Stimulated activated CD8-positive, alpha-beta memory T cell treated with anti-CD3 and anti-CD28 coated beads, Interleukin-7, amount 100 ng/mL, for 4 hours (primary cell): ENCODE results near the gene CDH1.

Experiments used
- DNase-seq, 2 donors: peaks; one replicate each; pipeline ENCODE4 v3.0.0-alpha.2; 2020; ENCODE audit warnings: low read depth in 2 of 2

The CDH1 gene

DNA sequence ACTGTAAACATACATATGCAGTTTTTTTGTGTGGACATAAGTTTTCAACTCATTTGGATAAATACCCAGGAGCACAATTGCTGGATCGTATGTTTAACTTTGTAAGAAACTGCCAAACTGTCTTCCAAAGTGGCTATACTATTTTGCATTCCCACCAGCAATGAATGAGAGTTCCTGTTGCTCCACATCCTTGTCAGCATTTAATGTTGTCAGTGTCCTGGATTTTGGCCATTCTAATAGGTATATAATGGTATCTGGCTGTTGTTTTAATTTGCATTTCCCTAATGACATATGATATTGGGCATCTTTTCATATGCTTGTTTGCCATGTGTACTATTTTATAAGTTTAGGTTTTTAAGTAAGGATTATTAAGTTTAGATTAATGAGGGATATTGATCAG is 120.4 kb downstream of the CDH1 start:
- no peak for DNase-seq

DNA sequence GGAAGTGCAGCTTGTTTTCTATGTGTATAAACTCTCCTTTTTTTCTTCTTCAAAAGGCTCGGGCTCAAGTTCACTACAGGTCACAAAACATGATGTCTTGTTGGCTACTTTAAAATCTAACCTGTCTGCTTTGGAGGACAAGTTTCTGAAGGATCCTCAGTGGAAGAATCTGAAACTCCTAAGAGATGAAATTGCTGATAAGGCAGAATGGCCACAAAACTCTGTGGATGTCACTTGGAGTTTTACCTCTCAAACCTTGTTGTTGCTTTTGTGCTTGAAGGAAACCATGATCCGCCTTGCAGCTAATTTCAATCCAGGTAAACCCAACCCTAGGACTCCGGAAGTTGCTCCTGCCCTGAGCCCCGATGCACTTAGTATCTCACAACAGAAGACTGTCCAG is 122.7 kb downstream of the CDH1 start:
- no peak for DNase-seq

- no peak for DNase-seq
Measured at GRCh38 chr16:68860978-68861892, 124.1 kb downstream of the CDH1 start.

DNA sequence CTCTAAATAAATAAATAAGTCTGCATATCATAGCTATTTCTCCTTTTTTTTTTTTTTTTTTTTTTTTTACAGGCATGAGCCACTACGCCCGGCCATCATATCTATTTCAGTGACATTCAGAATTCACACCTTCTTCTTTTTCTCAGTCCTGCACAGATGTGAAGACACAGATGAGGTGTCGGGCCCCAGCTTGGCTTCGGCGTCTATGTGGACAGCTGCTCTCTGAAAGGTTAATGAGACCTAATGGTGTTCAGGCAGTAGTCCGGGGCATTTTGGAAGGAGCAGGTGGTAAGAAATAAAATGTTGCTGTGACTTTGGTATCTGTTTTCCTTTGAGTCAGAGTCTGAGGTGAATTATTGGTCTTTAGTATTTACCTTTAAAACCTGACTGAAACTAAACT is 129.8 kb downstream of the CDH1 start:
- no peak for DNase-seq

DNA sequence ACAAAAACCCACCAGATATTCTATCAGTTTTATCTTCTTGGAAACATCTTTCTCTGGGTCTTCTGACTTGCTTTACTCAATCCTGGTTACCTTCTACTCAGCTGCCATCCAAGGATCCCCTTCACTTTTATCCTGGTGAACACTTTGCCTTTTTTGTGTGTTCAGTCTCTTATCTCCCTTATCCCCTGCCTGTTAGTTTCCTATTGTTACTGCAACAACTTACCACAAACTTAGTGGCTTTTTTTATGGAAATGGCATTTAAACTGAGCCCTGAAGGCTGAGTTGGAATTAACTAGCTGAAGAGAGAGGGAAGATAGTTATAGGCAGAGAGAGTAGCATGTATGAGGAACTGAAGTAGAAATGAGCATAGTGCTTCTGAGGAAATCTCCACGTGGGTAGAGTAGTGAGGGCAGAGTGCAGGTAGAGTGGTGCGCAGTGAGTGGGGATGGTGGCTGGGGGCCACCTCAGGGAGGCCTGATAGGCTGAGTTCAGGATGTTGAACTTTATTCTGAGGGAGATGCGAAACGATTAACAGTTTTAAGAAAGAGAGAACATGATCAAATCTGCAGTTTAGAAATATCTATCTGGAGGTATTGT is 132.5 kb downstream of the CDH1 start:
- no peak for DNase-seq

- no peak for DNase-seq
Measured at GRCh38 chr16:68873635-68874471, 136.8 kb downstream of the CDH1 start.

- no peak for DNase-seq
Measured at GRCh38 chr16:68875871-68876270, 138.8 kb downstream of the CDH1 start.

DNA sequence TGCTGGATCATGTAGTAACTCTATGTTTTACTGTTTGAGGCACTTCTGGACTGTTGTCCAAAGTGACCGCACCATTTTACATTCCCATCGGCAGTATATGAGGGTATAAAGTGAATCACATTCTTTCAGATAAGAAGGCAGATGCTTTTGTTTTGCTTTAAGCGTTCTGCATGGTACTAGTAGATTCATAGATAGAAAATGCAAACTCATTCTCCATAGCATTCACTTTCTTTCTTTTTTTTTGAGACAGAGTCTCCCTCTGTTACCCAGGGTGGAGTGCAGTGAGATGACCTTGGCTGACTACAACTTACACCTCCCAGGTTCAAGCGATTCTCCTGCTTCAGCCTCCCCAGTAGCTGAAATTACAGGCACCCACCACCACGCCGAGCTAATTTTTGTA is 146.6 kb downstream of the CDH1 start:
- no peak for DNase-seq

DNA sequence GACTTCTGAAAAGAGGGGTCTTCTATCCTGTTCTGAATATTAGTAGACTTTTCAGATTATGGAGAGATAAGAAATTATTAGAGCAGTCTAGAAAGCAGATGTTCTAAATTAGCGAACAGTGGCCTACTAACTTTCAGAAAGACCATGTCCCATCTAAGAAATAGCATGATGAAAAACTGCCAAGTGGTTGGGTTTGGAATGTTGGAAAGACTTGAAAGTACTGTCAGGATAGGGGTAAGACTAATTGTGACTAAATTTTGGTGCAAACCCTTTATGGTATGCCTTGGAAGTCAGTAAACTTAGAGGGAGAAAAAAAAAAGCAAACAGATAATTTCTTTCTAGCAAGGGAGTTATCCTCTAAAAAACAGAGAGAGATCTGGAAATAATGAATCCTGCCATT is 147.3 kb downstream of the CDH1 start:
- DNase-seq: no peak
